Measurements from ENCODE around the gene TNFAIP8L3.

GRCh38 chr15:51048308-51048707, 46.4 kb downstream of the TNFAIP8L3 start:
- no peak for TF ChIP-seq CTCF (IDR thresholded peaks at IDR 0.05)
- TF ChIP-seq POLR2A (IDR thresholded peaks at IDR 0.05): no peak

Measured in Peyer's patch (tissue), 4 donors.